Right lobe of liver (tissue), 4 donors: ENCODE data around the gene TMEM92.
"Not testable (repeated sequence)": the region's sequence is repeated elsewhere in the genome, so short reads cannot be mapped to it uniquely, and the experiment has no call there.

Experiments used
- POLR2A ChIP-seq: fragments of 450-650 bp; IDR thresholded peaks from one replicate; pipeline ENCODE4 v1.6.1; 2017; ENCODE audit warnings: antibody characterized with exemption, mild to moderate bottlenecking
- TF ChIP-seq, protein P1 (sequence below), 4 donors: fragments of 200-600 bp in 3 of 4; fragments of 450-650 bp in 1 of 4; IDR thresholded peaks; one replicate each; pipeline versions ENCODE4 v1.5.1 to v1.8.0; 2016 to 2022; ENCODE audit warnings: antibody characterized with exemption in 4 of 4, mild to moderate bottlenecking in 2 of 4
- donor health status: DM: no; HTN: no; CAD: no.
- donor health status: DM: no; HTN: no; CAD: no.
- donor health status: DM: no; HTN: yes; CAD: no.

DNA sequence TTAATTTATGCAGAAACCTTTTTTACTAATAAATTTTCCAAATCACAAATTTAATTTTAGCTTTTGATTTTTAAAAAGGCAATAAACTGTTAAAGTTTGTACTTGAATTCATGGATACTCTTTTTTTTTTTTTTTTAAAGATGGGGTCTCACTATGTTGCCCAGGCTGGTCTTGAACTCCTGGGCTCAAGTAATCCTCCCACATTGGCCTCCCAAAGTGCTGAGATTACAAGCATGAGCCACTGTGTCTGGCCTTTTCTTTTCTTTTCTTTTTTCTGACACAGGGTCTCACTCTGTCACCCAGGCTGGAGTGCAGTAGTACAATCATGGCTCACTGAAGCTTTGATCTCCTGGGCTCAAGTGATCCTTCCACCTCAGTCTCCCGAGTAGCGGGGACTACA, 42.4 kb downstream of the TMEM92 start:
- TF ChIP-seq, protein P1, sequence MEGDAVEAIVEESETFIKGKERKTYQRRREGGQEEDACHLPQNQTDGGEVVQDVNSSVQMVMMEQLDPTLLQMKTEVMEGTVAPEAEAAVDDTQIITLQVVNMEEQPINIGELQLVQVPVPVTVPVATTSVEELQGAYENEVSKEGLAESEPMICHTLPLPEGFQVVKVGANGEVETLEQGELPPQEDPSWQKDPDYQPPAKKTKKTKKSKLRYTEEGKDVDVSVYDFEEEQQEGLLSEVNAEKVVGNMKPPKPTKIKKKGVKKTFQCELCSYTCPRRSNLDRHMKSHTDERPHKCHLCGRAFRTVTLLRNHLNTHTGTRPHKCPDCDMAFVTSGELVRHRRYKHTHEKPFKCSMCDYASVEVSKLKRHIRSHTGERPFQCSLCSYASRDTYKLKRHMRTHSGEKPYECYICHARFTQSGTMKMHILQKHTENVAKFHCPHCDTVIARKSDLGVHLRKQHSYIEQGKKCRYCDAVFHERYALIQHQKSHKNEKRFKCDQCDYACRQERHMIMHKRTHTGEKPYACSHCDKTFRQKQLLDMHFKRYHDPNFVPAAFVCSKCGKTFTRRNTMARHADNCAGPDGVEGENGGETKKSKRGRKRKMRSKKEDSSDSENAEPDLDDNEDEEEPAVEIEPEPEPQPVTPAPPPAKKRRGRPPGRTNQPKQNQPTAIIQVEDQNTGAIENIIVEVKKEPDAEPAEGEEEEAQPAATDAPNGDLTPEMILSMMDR (IDR thresholded peaks at IDR 0.05): not testable (repeated sequence)
- TF ChIP-seq POLR2A: not testable (repeated sequence)
